ENCODE results near the gene NUMBL. TPM values are rescaled to one million over a fixed set of nuclear protein-coding genes. Genes with fewer than 3 reads are reported as not detected.

Gene NUMBL
- total RNA-seq, 5 donors from 2014 or later (not counting 1 experiment from before 2014, with no cell fraction given): 7.1 to 19.0 (median 13.1) TPM

GRCh38 chr19:40673397-40673796 lies 17.1 kb downstream of the NUMBL start:
- Mint-ChIP-seq H3K4me1 (no peaks in the 10 kb centered on the region), H3K36me3 (peaks cover 30% of the 10 kb centered on the region), H3K9me3 (peaks cover 0 to 7% (median 7%) of the 10 kb centered on the region in 3 donors), H3K27me3 (no peaks in the 10 kb centered on the region), H3K27ac (no peak overlapping the region), H3K4me3 (no peak overlapping the region)
- Histone ChIP-seq H3K27ac (ENCODE audit: low read length) (peak overlapping the region; percentile 1), H3K9me3 (peaks cover 9% of the 10 kb centered on the region), H3K4me1 (ENCODE audit: control insufficient read depth in 1 of 2, extremely low read depth in 1 of 2, insufficient read depth in 2 of 2, low read length in 2 of 2) (peaks cover 0 to 14% of the 10 kb centered on the region in 2 experiments), H3K4me3 (ENCODE audit: control insufficient read depth in 1 of 2, extremely low read depth in 1 of 2, low read length in 1 of 2) (peak overlapping the region in 1 of 2 donors; percentile 5), H3K36me3 (ENCODE audit: control insufficient read depth in 2 of 2, extremely low read depth in 1 of 2, insufficient read depth in 1 of 2, low read length in 1 of 2) (peaks cover 18 to 24% of the 10 kb centered on the region in 2 donors), H3K27me3 (replicated peaks in 1 of 2; ENCODE audit: control insufficient read depth in 2 of 2, extremely low read depth in 1 of 2, insufficient read depth in 2 of 2, low read length in 1 of 2) (no peaks in the 10 kb centered on the region)
- CTCF ChIA-PET: no interaction called here
- DNase-seq (peak in 9 of 35 experiments; percentile 14 to 55 (median 28)), ATAC-seq (replicated peaks in 1 of 4) (no peak)
- WGBS (ENCODE audit: insufficient coverage): 66% methylated on average over 7 of the region's 11 CpGs
- POLR2A ChIA-PET: no interaction called here

DNA sequence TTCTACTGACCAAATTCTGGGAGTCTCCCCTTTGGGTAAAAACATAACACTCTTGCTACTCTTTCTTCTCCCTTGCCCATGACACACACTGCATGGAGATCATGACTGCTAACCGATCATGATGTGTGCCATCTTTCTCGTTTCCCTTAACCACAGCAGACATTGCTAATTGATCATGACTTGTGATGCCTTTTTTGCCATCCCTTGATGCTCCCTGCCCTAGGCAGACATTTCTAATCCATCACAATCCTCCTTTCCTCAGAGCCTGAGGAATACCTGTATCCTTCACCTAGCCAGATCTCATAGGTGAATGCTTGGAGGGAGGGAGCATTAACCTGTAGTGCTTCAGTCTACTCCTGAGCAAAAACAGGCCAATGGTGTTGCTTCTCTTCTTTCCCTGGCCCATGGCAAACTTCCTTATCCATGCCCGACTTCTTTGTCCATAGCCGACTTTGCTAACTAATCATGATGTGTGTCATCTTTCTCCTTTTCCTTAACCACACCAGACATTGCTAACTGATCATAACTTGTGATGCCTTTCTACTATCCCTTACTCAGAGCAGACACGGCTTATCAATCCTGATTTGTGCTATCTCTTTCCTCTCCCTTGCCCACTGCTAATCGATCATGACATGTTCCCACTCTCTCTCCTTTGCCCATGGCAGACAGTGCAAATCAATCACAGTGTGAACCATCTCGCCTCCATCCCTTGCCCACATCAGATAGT lies 17.7 kb downstream of the NUMBL start:
- H3K36me3 ChIP-seq (ENCODE audit: control insufficient read depth in 2 of 2, extremely low read depth in 1 of 2, insufficient read depth in 1 of 2, low read length in 1 of 2): peaks cover 18 to 19% of the 10 kb centered on the region in 2 donors
- ChIA-PET CTCF (no interaction called here), POLR2A (no interaction called here)
- no peak overlapping the region for H3K4me3 ChIP-seq (ENCODE audit: control insufficient read depth in 1 of 2, extremely low read depth in 1 of 2, low read length in 1 of 2)
- H3K27ac Mint-ChIP-seq: no peak overlapping the region
- 99% methylated on average over 6 of the region's 7 CpGs for WGBS (ENCODE audit: insufficient coverage)
- H3K27me3 Mint-ChIP-seq: no peaks in the 10 kb centered on the region
- H3K27ac ChIP-seq (ENCODE audit: low read length): no peak overlapping the region
- H3K4me1 ChIP-seq (ENCODE audit: control insufficient read depth in 1 of 2, extremely low read depth in 1 of 2, insufficient read depth in 2 of 2, low read length in 2 of 2): peaks cover 0 to 14% of the 10 kb centered on the region in 2 experiments
- no peaks in the 10 kb centered on the region for H3K27me3 ChIP-seq (replicated peaks in 1 of 2; ENCODE audit: control insufficient read depth in 2 of 2, extremely low read depth in 1 of 2, insufficient read depth in 2 of 2, low read length in 1 of 2)
- peaks cover 9% of the 10 kb centered on the region for H3K9me3 ChIP-seq
- no peak overlapping the region for H3K4me3 Mint-ChIP-seq
- DNase-seq (no peak), ATAC-seq (replicated peaks in 1 of 4) (no peak)
- H3K9me3 Mint-ChIP-seq: peaks cover 0 to 7% (median 7%) of the 10 kb centered on the region in 3 donors
- peaks cover 31% of the 10 kb centered on the region for H3K36me3 Mint-ChIP-seq
- no peaks in the 10 kb centered on the region for H3K4me1 Mint-ChIP-seq

DNA sequence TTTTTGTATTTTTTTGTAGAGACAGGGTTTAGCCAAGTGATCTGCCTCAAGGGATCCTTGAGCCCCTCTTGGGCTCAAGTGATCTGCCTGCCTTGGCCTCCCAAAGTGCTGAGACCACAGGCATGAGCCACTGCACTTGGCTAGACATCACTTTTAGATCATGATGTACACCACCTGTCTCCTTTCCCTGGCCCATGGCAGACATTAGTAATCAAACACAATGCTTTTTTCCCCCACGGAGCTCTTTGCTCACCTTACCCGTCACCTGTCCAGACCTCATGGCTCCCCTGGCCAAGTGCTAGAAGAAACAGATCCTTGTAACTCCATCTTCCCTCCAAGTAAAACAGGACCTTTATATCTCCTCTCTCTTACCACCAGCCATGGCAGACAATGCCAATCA lies 18.4 kb downstream of the NUMBL start:
- H3K36me3 ChIP-seq (ENCODE audit: control insufficient read depth in 2 of 2, extremely low read depth in 1 of 2, insufficient read depth in 1 of 2, low read length in 1 of 2): peaks cover 12 to 18% of the 10 kb centered on the region in 2 donors
- no peak overlapping the region for H3K27ac Mint-ChIP-seq

DNA sequence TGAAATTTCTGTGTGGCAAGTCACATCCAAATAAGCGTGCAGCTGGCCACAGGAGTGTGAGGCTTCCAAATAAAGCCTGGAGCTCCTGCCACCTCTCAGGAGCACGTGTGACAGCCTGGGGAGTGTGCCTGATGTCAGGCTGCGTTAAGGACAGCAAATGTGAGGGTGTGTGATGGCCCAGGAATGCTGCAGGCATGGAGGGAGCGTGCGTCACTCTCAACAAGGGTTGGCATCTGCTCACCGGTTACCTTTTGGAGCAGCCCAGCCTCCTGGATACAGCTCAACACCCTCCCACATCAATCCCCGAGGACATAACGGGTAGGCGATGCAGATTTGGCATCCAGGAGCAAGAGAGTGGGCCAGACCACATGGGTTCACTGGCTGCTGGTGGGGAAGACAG lies 19.0 kb downstream of the NUMBL start:
- WGBS (ENCODE audit: insufficient coverage): 79% methylated on average over 6 of the region's 9 CpGs
- ChIA-PET CTCF (no interaction called here), POLR2A (no interaction called here)
- Mint-ChIP-seq H3K9me3 (peaks cover 0 to 7% (median 7%) of the 10 kb centered on the region in 3 donors), H3K4me1 (peaks cover 0 to 2% (median 1%) of the 10 kb centered on the region in 3 donors), H3K4me3 (no peak overlapping the region), H3K36me3 (peaks cover 33% of the 10 kb centered on the region), H3K27ac (no peak overlapping the region), H3K27me3 (no peaks in the 10 kb centered on the region)
- ATAC-seq (replicated peaks in 1 of 4): no peak
- no peak overlapping the region for H3K27ac ChIP-seq (ENCODE audit: low read length)
- no peak overlapping the region for H3K4me3 ChIP-seq (ENCODE audit: control insufficient read depth in 1 of 2, extremely low read depth in 1 of 2, low read length in 1 of 2)
- DNase-seq: no peak
- H3K27me3 ChIP-seq (replicated peaks in 1 of 2; ENCODE audit: control insufficient read depth in 2 of 2, extremely low read depth in 1 of 2, insufficient read depth in 2 of 2, low read length in 1 of 2): no peaks in the 10 kb centered on the region
- peaks cover 9% of the 10 kb centered on the region for H3K9me3 ChIP-seq
- H3K36me3 ChIP-seq (ENCODE audit: control insufficient read depth in 2 of 2, extremely low read depth in 1 of 2, insufficient read depth in 1 of 2, low read length in 1 of 2): peaks cover 7 to 18% of the 10 kb centered on the region in 2 donors
- peaks cover 0 to 14% of the 10 kb centered on the region in 2 experiments for H3K4me1 ChIP-seq (ENCODE audit: control insufficient read depth in 1 of 2, extremely low read depth in 1 of 2, insufficient read depth in 2 of 2, low read length in 2 of 2)

More for the DNA sequence above, 18.4 kb downstream of the NUMBL start:
- ChIA-PET CTCF (no interaction called here), POLR2A (no interaction called here)
- DNase-seq (no peak), ATAC-seq (replicated peaks in 1 of 4) (no peak)
- Histone ChIP-seq H3K27ac (ENCODE audit: low read length) (no peak overlapping the region), H3K4me1 (ENCODE audit: control insufficient read depth in 1 of 2, extremely low read depth in 1 of 2, insufficient read depth in 2 of 2, low read length in 2 of 2) (peaks cover 0 to 14% of the 10 kb centered on the region in 2 experiments), H3K9me3 (peaks cover 9% of the 10 kb centered on the region), H3K4me3 (ENCODE audit: control insufficient read depth in 1 of 2, extremely low read depth in 1 of 2, low read length in 1 of 2) (no peak overlapping the region), H3K27me3 (replicated peaks in 1 of 2; ENCODE audit: control insufficient read depth in 2 of 2, extremely low read depth in 1 of 2, insufficient read depth in 2 of 2, low read length in 1 of 2) (no peaks in the 10 kb centered on the region)
- H3K27me3 Mint-ChIP-seq: no peaks in the 10 kb centered on the region
- no peaks in the 10 kb centered on the region for H3K4me1 Mint-ChIP-seq
- WGBS (ENCODE audit: insufficient coverage): 94% methylated on average over 2 of the region's 2 CpGs
- peaks cover 0 to 7% (median 7%) of the 10 kb centered on the region in 3 donors for H3K9me3 Mint-ChIP-seq
- no peak overlapping the region for H3K4me3 Mint-ChIP-seq
- peaks cover 28% of the 10 kb centered on the region for H3K36me3 Mint-ChIP-seq

- POLR2A ChIA-PET: no interaction called here
Measured at GRCh38 chr19:40668991-40669614, 21.3 kb downstream of the NUMBL start.

DNA sequence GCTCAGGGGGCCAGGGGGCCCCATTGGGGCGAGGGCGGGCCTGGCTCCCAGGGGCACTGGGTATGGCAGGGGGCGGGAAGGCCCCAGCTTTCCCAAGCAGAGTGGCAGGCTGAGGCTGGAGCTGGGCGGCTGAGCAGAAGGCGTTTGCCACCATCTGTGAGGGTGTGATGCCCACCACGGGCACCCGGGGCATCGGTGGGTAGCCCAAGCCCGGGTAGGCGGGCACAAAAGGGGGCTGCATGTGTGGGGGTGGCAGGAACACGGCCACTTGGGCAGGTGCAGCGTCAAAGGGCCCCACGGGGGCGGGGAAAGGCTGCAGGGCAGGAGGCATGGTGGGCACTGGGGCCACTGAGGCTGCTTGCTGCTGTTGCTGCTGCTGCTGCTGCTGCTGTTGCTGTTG lies 22.8 kb downstream of the NUMBL start:
- no peak overlapping the region for H3K27ac Mint-ChIP-seq
- peaks cover 7 to 16% of the 10 kb centered on the region in 2 donors for H3K36me3 ChIP-seq (ENCODE audit: control insufficient read depth in 2 of 2, extremely low read depth in 1 of 2, insufficient read depth in 1 of 2, low read length in 1 of 2)

More at GRCh38 chr19:40668991-40669614, 21.3 kb downstream of the NUMBL start:
- CTCF ChIA-PET: no interaction called here
- Histone ChIP-seq H3K4me3 (ENCODE audit: control insufficient read depth in 1 of 2, extremely low read depth in 1 of 2, low read length in 1 of 2) (no peak overlapping the region), H3K27ac (ENCODE audit: low read length) (no peak overlapping the region), H3K9me3 (peaks cover 9% of the 10 kb centered on the region), H3K27me3 (replicated peaks in 1 of 2; ENCODE audit: control insufficient read depth in 2 of 2, extremely low read depth in 1 of 2, insufficient read depth in 2 of 2, low read length in 1 of 2) (no peaks in the 10 kb centered on the region), H3K4me1 (ENCODE audit: control insufficient read depth in 1 of 2, extremely low read depth in 1 of 2, insufficient read depth in 2 of 2, low read length in 2 of 2) (peaks cover 0 to 7% of the 10 kb centered on the region in 2 experiments), H3K36me3 (ENCODE audit: control insufficient read depth in 2 of 2, extremely low read depth in 1 of 2, insufficient read depth in 1 of 2, low read length in 1 of 2) (peaks cover 7 to 18% of the 10 kb centered on the region in 2 donors)
- Mint-ChIP-seq H3K36me3 (peaks cover 33% of the 10 kb centered on the region), H3K4me1 (peaks cover 0 to 3% (median 3%) of the 10 kb centered on the region in 3 donors), H3K27ac (no peak overlapping the region), H3K27me3 (no peaks in the 10 kb centered on the region), H3K9me3 (peaks cover 0 to 7% (median 7%) of the 10 kb centered on the region in 3 donors), H3K4me3 (no peak overlapping the region)
- ATAC-seq (replicated peaks in 1 of 4) (no peak), DNase-seq (no peak)
- WGBS (ENCODE audit: insufficient coverage): 93% methylated on average over 7 of the region's 7 CpGs

More for the DNA sequence above, 22.8 kb downstream of the NUMBL start:
- DNase-seq: no peak
- peaks cover 3 to 14% (median 12%) of the 10 kb centered on the region in 3 donors for H3K4me1 Mint-ChIP-seq
- Histone ChIP-seq H3K4me1 (ENCODE audit: control insufficient read depth in 1 of 2, extremely low read depth in 1 of 2, insufficient read depth in 2 of 2, low read length in 2 of 2) (peaks cover 0 to 13% of the 10 kb centered on the region in 2 experiments), H3K27ac (ENCODE audit: low read length) (no peak overlapping the region), H3K9me3 (peaks cover 9% of the 10 kb centered on the region), H3K4me3 (ENCODE audit: control insufficient read depth in 1 of 2, extremely low read depth in 1 of 2, low read length in 1 of 2) (no peak overlapping the region), H3K27me3 (replicated peaks in 1 of 2; ENCODE audit: control insufficient read depth in 2 of 2, extremely low read depth in 1 of 2, insufficient read depth in 2 of 2, low read length in 1 of 2) (no peaks in the 10 kb centered on the region)
- H3K36me3 Mint-ChIP-seq: peaks cover 33% of the 10 kb centered on the region
- WGBS (ENCODE audit: insufficient coverage): 90% methylated on average over 12 of the region's 14 CpGs
- H3K9me3 Mint-ChIP-seq: peaks cover 0 to 7% (median 7%) of the 10 kb centered on the region in 3 donors
- CTCF ChIA-PET: no interaction called here
- no peaks in the 10 kb centered on the region for H3K27me3 Mint-ChIP-seq
- ATAC-seq (replicated peaks in 1 of 4): no peak
- POLR2A ChIA-PET: no interaction called here
- H3K4me3 Mint-ChIP-seq: no peak overlapping the region
